ENCODE results near the gene PRAMEF5.
"Not testable (repeated sequence)": the region's sequence is repeated elsewhere in the genome, so short reads cannot be mapped to it uniquely, and the experiment has no call there.

GRCh38 chr1:13237572-13237971 is 16.4 kb upstream of the PRAMEF5 start:
- TF ChIP-seq, protein P1, sequence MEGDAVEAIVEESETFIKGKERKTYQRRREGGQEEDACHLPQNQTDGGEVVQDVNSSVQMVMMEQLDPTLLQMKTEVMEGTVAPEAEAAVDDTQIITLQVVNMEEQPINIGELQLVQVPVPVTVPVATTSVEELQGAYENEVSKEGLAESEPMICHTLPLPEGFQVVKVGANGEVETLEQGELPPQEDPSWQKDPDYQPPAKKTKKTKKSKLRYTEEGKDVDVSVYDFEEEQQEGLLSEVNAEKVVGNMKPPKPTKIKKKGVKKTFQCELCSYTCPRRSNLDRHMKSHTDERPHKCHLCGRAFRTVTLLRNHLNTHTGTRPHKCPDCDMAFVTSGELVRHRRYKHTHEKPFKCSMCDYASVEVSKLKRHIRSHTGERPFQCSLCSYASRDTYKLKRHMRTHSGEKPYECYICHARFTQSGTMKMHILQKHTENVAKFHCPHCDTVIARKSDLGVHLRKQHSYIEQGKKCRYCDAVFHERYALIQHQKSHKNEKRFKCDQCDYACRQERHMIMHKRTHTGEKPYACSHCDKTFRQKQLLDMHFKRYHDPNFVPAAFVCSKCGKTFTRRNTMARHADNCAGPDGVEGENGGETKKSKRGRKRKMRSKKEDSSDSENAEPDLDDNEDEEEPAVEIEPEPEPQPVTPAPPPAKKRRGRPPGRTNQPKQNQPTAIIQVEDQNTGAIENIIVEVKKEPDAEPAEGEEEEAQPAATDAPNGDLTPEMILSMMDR (IDR thresholded peaks at IDR 0.05) = not testable (repeated sequence)
- TF ChIP-seq POLR2A (IDR thresholded peaks at IDR 0.05) = not testable (repeated sequence)
